ENCODE results near the gene EVL. TPM values are rescaled to one million over a fixed set of nuclear protein-coding genes. Genes with fewer than 3 reads are reported as not detected.

EVL gene
- total and polyA plus RNA-seq, 10 of the 15 experiments (the other 5 are each of a cell fraction or from before 2014, with no cell fraction given): 11.9 to 341 (median 89.8) TPM

DNA sequence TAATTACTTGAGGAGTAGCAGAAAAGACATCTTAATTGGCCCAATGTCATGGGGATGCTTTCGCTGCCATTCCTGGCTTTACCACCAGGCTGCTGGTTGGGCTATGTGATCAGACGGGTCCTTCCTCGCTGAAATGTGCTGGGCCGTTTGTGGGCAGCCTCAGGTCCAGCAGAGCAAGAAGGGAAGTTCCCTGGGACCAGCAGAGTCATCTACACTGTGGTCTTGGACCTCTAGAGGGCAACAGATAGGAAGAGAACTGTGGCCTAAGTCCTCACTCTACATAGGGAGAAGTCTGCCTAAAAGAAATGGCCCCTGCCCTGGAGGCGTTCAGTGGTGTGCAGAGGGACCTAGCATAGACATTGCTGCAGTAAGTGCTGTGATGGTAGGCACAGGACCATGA lies 10.9 kb downstream of the EVL start:
- ChIA-PET CTCF (interaction anchor here (0.8 to 12.8 kb wide), 6 partner anchors 10 to 117 kb away, joined by 4 to 156 read pairs (median 36); no protein-coding TSS in a partner anchor), POLR2A (interaction anchor here (1.4 to 7.0 kb wide), 3 partner anchors 10 to 29 kb away, joined by 3 to 51 read pairs (median 7); partner anchors contain the start of gene EVL), SMC1A (ENCODE audit: uncharacterized antibody, unreplicated experiment) (interaction anchor here (0.9 to 8.7 kb wide), 5 partner anchors 8 to 117 kb away, joined by 3 to 96 read pairs (median 4); no protein-coding TSS in a partner anchor), RAD21 (ENCODE audit: unreplicated experiment) (interaction anchor here (0.8 to 5.2 kb wide), 4 partner anchors 11 to 117 kb away, joined by 3 to 33 read pairs (median 4); partner anchors contain the start of gene EVL)
- FAIRE-seq (no peak), DNase-seq (ENCODE audit: low read depth, low spot score) (no peak), ATAC-seq (peak; percentile 77)
- Histone ChIP-seq H4K20me1 (ENCODE audit: control insufficient read depth, insufficient read depth) (0 out of 2 replicates have a peak, but pooled peaks cover 4% of the 10 kb centered on the region), H3K4me2 (ENCODE audit: control insufficient read depth, insufficient read depth) (no peak overlapping the region), H3K27me3 (replicated peaks in 1 of 2; ENCODE audit: control insufficient read depth in 2 of 2, insufficient read depth in 2 of 2, low read length in 1 of 2) (no peaks in the 10 kb centered on the region), H3K79me2 (ENCODE audit: control insufficient read depth, insufficient read depth, low read length) (peaks cover 76% of the 10 kb centered on the region), H3K4me3 (no peak overlapping the region), H3K27ac (ENCODE audit: control insufficient read depth, insufficient read depth) (peak overlapping the region; percentile 20; the same call in 1 of the 2 replicates), H3K36me3 (ENCODE audit: control insufficient read depth in 2 of 2, insufficient read depth in 2 of 2, low read length in 1 of 2) (peaks cover 3 to 7% of the 10 kb centered on the region in 2 experiments; a peak in 3 of 4 replicates), H3K4me1 (ENCODE audit: control insufficient read depth, insufficient read depth, low read length) (peaks cover 63% of the 10 kb centered on the region), H2AFZ (ENCODE audit: control insufficient read depth, low read depth, low read length) (no peak overlapping the region), H3K9ac (ENCODE audit: control insufficient read depth, insufficient read depth, low read length) (no peak overlapping the region), H3K9me3 (replicated peaks; ENCODE audit: control insufficient read depth, insufficient read depth, low read length) (no peaks in the 10 kb centered on the region)
- in situ Hi-C loops (cut with MboI): no loop called here
- WGBS (ENCODE audit: insufficient coverage, insufficient replicate concordance, low lambda C conversion rate, missing lambda C conversion rate): 54% methylated on average over 5 of the region's 5 CpGs
- no TSS peak for BruUV-seq (replicated peaks)
- intact Hi-C loops (cut with micrococcal nuclease; ENCODE audit: unreplicated experiment): loop anchor here (1.0 kb wide), 1 partner anchor 32 kb away; no protein-coding TSS in a partner anchor
- TF ChIP-seq MYC (IDR thresholded peaks at IDR 0.05; ENCODE audit: insufficient read depth, insufficient read length, insufficient replicate concordance, low read length, severe bottlenecking) (no peak), TBL1XR1 (IDR thresholded peaks at IDR 0.05; ENCODE audit: low read depth, low read length) (no peak), ETV6 (conservative IDR thresholded peaks at IDR 0.05 in 1 of 2, IDR thresholded peaks at IDR 0.05 in 1 of 2; ENCODE audit: borderline replicate concordance in 1 of 2, low read depth in 1 of 2) (no peak), MEF2A (IDR thresholded peaks at IDR 0.05; ENCODE audit: insufficient read depth, low read depth, low read length) (no peak), CREM (IDR thresholded peaks at IDR 0.05; ENCODE audit: low read depth) (no peak), BMI1 (IDR thresholded peaks at IDR 0.05; ENCODE audit: borderline replicate concordance) (no peak), IKZF1 (conservative IDR thresholded peaks at IDR 0.05) (0 out of 2 replicates have a peak, but pooled peaks have one; percentile 40), TCF3 (IDR thresholded peaks at IDR 0.05; ENCODE audit: borderline replicate concordance, insufficient read depth, low read depth, low read length) (no peak), SIX5 (IDR thresholded peaks at IDR 0.05; ENCODE audit: low read depth, low read length, severe bottlenecking) (no peak), SPI1 (IDR thresholded peaks at IDR 0.05; ENCODE audit: borderline replicate concordance, insufficient read depth, low read depth, low read length) (peak; percentile 35; the same call in 1 of the 2 replicates), NBN (IDR thresholded peaks at IDR 0.05) (no peak), RAD21 (IDR thresholded peaks at IDR 0.05; ENCODE audit: insufficient read depth, low read depth, low read length) (peak; percentile 37), IRF4 (IDR thresholded peaks at IDR 0.05; ENCODE audit: low read depth, low read length) (no peak), ZZZ3 (IDR thresholded peaks at IDR 0.05; ENCODE audit: control insufficient read depth, insufficient read length, low read depth) (no peak), RCOR1 (conservative IDR thresholded peaks at IDR 0.05; ENCODE audit: low read depth, low read length) (no peak), EGR1 (IDR thresholded peaks at IDR 0.05; ENCODE audit: borderline replicate concordance in 1 of 2, low read depth in 2 of 2, low read length in 2 of 2) (no peak), RUNX3 (IDR thresholded peaks at IDR 0.05; ENCODE audit: low read length) (peak; percentile 56)
- TF ChIP-seq, protein P1, sequence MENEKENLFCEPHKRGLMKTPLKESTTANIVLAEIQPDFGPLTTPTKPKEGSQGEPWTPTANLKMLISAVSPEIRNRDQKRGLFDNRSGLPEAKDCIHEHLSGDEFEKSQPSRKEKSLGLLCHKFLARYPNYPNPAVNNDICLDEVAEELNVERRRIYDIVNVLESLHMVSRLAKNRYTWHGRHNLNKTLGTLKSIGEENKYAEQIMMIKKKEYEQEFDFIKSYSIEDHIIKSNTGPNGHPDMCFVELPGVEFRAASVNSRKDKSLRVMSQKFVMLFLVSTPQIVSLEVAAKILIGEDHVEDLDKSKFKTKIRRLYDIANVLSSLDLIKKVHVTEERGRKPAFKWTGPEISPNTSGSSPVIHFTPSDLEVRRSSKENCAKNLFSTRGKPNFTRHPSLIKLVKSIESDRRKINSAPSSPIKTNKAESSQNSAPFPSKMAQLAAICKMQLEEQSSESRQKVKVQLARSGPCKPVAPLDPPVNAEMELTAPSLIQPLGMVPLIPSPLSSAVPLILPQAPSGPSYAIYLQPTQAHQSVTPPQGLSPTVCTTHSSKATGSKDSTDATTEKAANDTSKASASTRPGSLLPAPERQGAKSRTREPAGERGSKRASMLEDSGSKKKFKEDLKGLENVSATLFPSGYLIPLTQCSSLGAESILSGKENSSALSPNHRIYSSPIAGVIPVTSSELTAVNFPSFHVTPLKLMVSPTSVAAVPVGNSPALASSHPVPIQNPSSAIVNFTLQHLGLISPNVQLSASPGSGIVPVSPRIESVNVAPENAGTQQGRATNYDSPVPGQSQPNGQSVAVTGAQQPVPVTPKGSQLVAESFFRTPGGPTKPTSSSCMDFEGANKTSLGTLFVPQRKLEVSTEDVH (IDR thresholded peaks at IDR 0.05; ENCODE audit: low read depth, partially characterized antibody): no peak
- TF ChIP-seq, protein P2, sequence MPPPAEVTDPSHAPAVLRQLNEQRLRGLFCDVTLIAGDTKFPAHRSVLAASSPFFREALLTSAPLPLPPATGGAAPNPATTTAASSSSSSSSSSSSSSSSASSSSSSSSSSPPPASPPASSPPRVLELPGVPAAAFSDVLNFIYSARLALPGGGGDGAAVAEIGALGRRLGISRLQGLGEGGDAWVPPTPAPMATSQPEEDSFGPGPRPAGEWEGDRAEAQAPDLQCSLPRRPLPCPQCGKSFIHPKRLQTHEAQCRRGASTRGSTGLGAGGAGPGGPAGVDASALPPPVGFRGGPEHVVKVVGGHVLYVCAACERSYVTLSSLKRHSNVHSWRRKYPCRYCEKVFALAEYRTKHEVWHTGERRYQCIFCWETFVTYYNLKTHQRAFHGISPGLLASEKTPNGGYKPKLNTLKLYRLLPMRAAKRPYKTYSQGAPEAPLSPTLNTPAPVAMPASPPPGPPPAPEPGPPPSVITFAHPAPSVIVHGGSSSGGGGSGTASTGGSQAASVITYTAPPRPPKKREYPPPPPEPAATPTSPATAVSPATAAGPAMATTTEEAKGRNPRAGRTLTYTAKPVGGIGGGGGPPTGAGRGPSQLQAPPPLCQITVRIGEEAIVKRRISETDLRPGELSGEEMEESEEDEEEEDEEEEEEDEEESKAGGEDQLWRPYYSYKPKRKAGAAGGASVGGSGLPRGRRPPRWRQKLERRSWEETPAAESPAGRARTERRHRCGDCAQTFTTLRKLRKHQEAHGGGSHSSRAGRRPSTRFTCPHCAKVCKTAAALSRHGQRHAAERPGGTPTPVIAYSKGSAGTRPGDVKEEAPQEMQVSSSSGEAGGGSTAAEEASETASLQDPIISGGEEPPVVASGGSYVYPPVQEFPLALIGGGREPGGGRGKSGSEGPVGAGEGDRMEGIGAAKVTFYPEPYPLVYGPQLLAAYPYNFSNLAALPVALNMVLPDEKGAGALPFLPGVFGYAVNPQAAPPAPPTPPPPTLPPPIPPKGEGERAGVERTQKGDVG (CRISPR knock-in tag; IDR thresholded peaks at IDR 0.05): no peak

All from GM12878 (cell line).